Keratinocyte (primary cell): ENCODE data around the gene SPAG9. TPM values are rescaled to one million over a fixed set of nuclear protein-coding genes. Genes with fewer than 3 reads are reported as not detected.

Source experiments
- DNase-seq: peaks from one replicate; pipeline ENCODE4 v3.0.0-alpha.2; 2011; ENCODE audit warnings: low read depth, missing footprints, low spot score
- FAIRE-seq: peaks from 2 replicates; lab custom pipeline; 2011; peaks lifted over from hg19 to GRCh38; lab: Jason Lieb, UNC
- H2AFZ ChIP-seq: 2 replicates; pipeline ENCODE4 v1.6.0; 2012; ENCODE audit warnings: low read length, control low read depth, inconsistent platforms; ENCODE audit not compliant: control insufficient read depth
- H3K27ac ChIP-seq: 2 replicates; pipeline ENCODE4 v1.5.1; 2011; ENCODE audit warnings: low read length; ENCODE audit not compliant: control insufficient read depth, insufficient read depth
- H3K27me3 ChIP-seq: 3 replicates; pipeline ENCODE4 v1.6.0; 2011; ENCODE audit warnings: low read length; ENCODE audit not compliant: control insufficient read depth, insufficient read depth; ENCODE audit errors: extremely low read depth
- H3K36me3 ChIP-seq, 2 experiments: 2 replicates in 1 of 2; 3 replicates in 1 of 2; pipeline ENCODE4 v1.5.1; 2011; ENCODE audit warnings: low read length in 2 of 2, mild to moderate bottlenecking in 1 of 2; ENCODE audit not compliant: control insufficient read depth in 2 of 2, insufficient read depth in 2 of 2; ENCODE audit errors: extremely low read depth in 1 of 2
- H3K4me1 ChIP-seq: 3 replicates; pipeline ENCODE4 v1.5.1; 2011; ENCODE audit warnings: low read length; ENCODE audit not compliant: control insufficient read depth, insufficient read depth; ENCODE audit errors: extremely low read depth
- H3K4me2 ChIP-seq: 3 replicates; pipeline ENCODE4 v1.6.0; 2011; ENCODE audit warnings: low read depth, low read length; ENCODE audit not compliant: control insufficient read depth, insufficient read depth; ENCODE audit errors: extremely low read depth
- H3K4me3 ChIP-seq, 3 experiments: fragments of 200-600 bp in 1 of 3; sonication (generic) in 1 of 3; 2 replicates in 2 of 3; 3 replicates in 1 of 3; pipeline ENCODE4 v1.5.1; 2011 to 2016; ENCODE audit warnings: low read length in 3 of 3, mild to moderate bottlenecking in 3 of 3, control low read depth in 2 of 3, inconsistent platforms in 1 of 3, low read depth in 1 of 3, mixed read lengths in 1 of 3, mixed run types in 1 of 3, moderate library complexity in 1 of 3; ENCODE audit not compliant: control insufficient read depth in 2 of 3, insufficient read depth in 2 of 3; ENCODE audit errors: extremely low read depth in 1 of 3
- H3K79me2 ChIP-seq: 2 replicates; pipeline ENCODE4 v1.6.0; 2012; ENCODE audit warnings: low read length; ENCODE audit not compliant: control insufficient read depth, insufficient read depth
- H3K9ac ChIP-seq: 3 replicates; pipeline ENCODE4 v1.6.0; 2011; ENCODE audit warnings: low read length; ENCODE audit not compliant: control insufficient read depth, insufficient read depth; ENCODE audit errors: extremely low read depth
- H3K9me1 ChIP-seq: 3 replicates; pipeline ENCODE4 v1.6.0; 2011; ENCODE audit warnings: low read length; ENCODE audit not compliant: control insufficient read depth, insufficient read depth; ENCODE audit errors: extremely low read depth
- H3K9me3 ChIP-seq: 2 replicates; pipeline ENCODE4 v1.5.1; 2012; ENCODE audit warnings: low read depth, low read length; ENCODE audit not compliant: control insufficient read depth
- H4K20me1 ChIP-seq: 3 replicates; pipeline ENCODE4 v1.6.0; 2011; ENCODE audit warnings: low read length; ENCODE audit not compliant: control insufficient read depth, insufficient read depth; ENCODE audit errors: extremely low read depth
- EZH2 ChIP-seq: IDR thresholded peaks from one replicate; pipeline ENCODE4 v1.6.1; 2012; ENCODE audit warnings: inconsistent platforms, mild to moderate bottlenecking, low read length, moderate library complexity
- dilution Hi-C: fragments of 300-500 bp; cut with MboI; formaldehyde crosslinking; loops from one replicate; pipeline ENCODE4 v1.7.0; 2020; ENCODE audit warnings: low sequenced_read_pairs; ENCODE audit not compliant: extremely low pct_ligation_motif_present
- polyA plus RNA-seq, 5 experiments: library from polyadenylated mRNA; depleted of rRNA in 3 of 5; stranded (reverse) in 3 of 5; stranded (forward) in 1 of 5; unstranded in 1 of 5; fragments of >200 nt; gene quantifications; 1 replicate in 1 of 5; 2 replicates in 3 of 5; 3 replicates in 1 of 5; pipeline versions ENCODE4 v1.2.1 to v1.2.3, GENCODE V29; 2011 to 2012; ENCODE audit warnings: missing spikeins in 2 of 5, low read depth in 1 of 5, low replicate concordance in 1 of 5
- TF ChIP-seq, protein P1 (sequence below), 3 experiments: IDR thresholded peaks in 1 of 3; conservative IDR thresholded peaks in 1 of 3; optimal IDR thresholded peaks in 1 of 3; 2 replicates in 2 of 3; 3 replicates in 1 of 3; pipeline versions ENCODE3 to v1.5.1; 2011; ENCODE audit warnings: low read length in 3 of 3, mild to moderate bottlenecking in 3 of 3, moderate library complexity in 2 of 3, control low read depth in 1 of 3, inconsistent platforms in 1 of 3; ENCODE audit not compliant: insufficient read depth in 2 of 3; ENCODE audit errors: extremely low read depth in 1 of 3

Gene SPAG9
- polyA plus RNA-seq, 1 donor (not counting 4 experiments of a cell fraction or from before 2014, with no cell fraction given): 43.1 TPM

- Histone ChIP-seq H3K9me1 (no peaks in the 10 kb centered on the region), H4K20me1 (no peaks in the 10 kb centered on the region), H3K9ac (no peak overlapping the region), H3K4me3 (no peak overlapping the region), H3K4me2 (no peak overlapping the region), H3K36me3 (peaks cover 14 to 23% of the 10 kb centered on the region in 2 experiments), H3K27me3 (no peaks in the 10 kb centered on the region), H2AFZ (no peak overlapping the region), H3K79me2 (no peaks in the 10 kb centered on the region), H3K4me1 (no peaks in the 10 kb centered on the region), H3K27ac (no peak overlapping the region), H3K9me3 (no peaks in the 10 kb centered on the region)
- no peak for TF ChIP-seq EZH2
- TF ChIP-seq, protein P1, sequence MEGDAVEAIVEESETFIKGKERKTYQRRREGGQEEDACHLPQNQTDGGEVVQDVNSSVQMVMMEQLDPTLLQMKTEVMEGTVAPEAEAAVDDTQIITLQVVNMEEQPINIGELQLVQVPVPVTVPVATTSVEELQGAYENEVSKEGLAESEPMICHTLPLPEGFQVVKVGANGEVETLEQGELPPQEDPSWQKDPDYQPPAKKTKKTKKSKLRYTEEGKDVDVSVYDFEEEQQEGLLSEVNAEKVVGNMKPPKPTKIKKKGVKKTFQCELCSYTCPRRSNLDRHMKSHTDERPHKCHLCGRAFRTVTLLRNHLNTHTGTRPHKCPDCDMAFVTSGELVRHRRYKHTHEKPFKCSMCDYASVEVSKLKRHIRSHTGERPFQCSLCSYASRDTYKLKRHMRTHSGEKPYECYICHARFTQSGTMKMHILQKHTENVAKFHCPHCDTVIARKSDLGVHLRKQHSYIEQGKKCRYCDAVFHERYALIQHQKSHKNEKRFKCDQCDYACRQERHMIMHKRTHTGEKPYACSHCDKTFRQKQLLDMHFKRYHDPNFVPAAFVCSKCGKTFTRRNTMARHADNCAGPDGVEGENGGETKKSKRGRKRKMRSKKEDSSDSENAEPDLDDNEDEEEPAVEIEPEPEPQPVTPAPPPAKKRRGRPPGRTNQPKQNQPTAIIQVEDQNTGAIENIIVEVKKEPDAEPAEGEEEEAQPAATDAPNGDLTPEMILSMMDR (optimal IDR thresholded peaks at IDR 0.05 in 1 of 3, IDR thresholded peaks at IDR 0.05 in 1 of 3, conservative IDR thresholded peaks at IDR 0.05 in 1 of 3; ENCODE audit: extremely low read depth in 1 of 3, insufficient read depth in 2 of 3, low read length in 3 of 3): no peak
- dilution Hi-C loops: no loop called here
- FAIRE-seq (no peak), DNase-seq (no peak)
These were observed 139.4 kb downstream of the SPAG9 start for GRCh38 chr17:50981279-50981678.

DNA sequence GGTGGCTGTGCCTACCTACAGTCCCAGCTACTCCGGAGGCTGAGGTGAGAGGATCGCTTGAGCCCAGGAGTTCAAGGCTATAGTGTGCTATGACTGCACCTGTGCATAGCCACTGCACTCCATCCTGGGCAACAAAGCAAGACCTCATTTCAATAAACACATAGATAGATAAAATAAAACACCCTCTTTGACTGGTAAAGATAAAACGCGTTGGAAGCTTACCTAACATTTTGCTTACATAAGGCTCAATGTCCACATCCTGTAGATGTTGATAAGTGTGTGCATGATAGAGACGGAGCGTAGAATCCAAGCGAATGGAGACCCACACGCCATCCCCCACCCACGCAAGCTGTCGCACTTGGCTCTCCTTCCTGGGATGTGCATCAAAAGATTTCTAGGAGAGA lies 141.1 kb downstream of the SPAG9 start:
- FAIRE-seq (no peak), DNase-seq (no peak)
- H3K27ac ChIP-seq: no peak overlapping the region
- dilution Hi-C loops: no loop called here
- H3K79me2 ChIP-seq: no peaks in the 10 kb centered on the region
- no peak overlapping the region for H3K4me2 ChIP-seq
- H2AFZ ChIP-seq: no peak overlapping the region
- H3K9me1 ChIP-seq: no peaks in the 10 kb centered on the region
- H3K36me3 ChIP-seq: peaks cover 8 to 23% of the 10 kb centered on the region in 2 experiments
- H3K4me3 ChIP-seq: no peak overlapping the region
- H3K4me1 ChIP-seq: no peaks in the 10 kb centered on the region
- H4K20me1 ChIP-seq: no peaks in the 10 kb centered on the region
- H3K9ac ChIP-seq: no peak overlapping the region
- TF ChIP-seq, protein P1 (optimal IDR thresholded peaks at IDR 0.05 in 1 of 3, IDR thresholded peaks at IDR 0.05 in 1 of 3, conservative IDR thresholded peaks at IDR 0.05 in 1 of 3; ENCODE audit: extremely low read depth in 1 of 3, insufficient read depth in 2 of 3, low read length in 3 of 3): no peak
- no peak for TF ChIP-seq EZH2
- no peaks in the 10 kb centered on the region for H3K9me3 ChIP-seq
- H3K27me3 ChIP-seq: no peaks in the 10 kb centered on the region
